RWPE1 (cell line): ENCODE data around the gene CNOT2.

ENCODE experiments used
- CTCF ChIA-PET: fragments of 350-600 bp; sonication (Branson Sonifier 250); formaldehyde crosslinking; extraction: SDS; loops from one replicate; lab custom pipeline; 2021; lab: Yijun Ruan, JAX
- POLR2A ChIA-PET: fragments of 400-600 bp; formaldehyde crosslinking; extraction: SDS; loops from one replicate; lab custom pipeline; 2020; ENCODE audit warnings: antibody characterized with exemption; ENCODE audit not compliant: low non-redundant PET; lab: Yijun Ruan, JAX
- DNase-seq: peaks from one replicate; pipeline ENCODE4 v3.0.0; 2012; ENCODE audit warnings: low spot score
- H3K27ac ChIP-seq: fragments of 450-650 bp; 2 replicates; pipeline ENCODE4 v1.5.1; 2017
- CTCF ChIP-seq: fragments of 450-650 bp; conservative IDR thresholded peaks from 2 replicates; pipeline ENCODE4 v1.5.1; 2017; ENCODE audit warnings: low read depth, mild to moderate bottlenecking

CNOT2 gene

GRCh38 chr12:70367258-70368141 lies 124.3 kb downstream of the CNOT2 start:
- DNase-seq = no peak
- TF ChIP-seq CTCF = no peak
- ChIA-PET POLR2A (no interaction called here), CTCF (no interaction called here)
- no peak overlapping the region for H3K27ac ChIP-seq

- POLR2A ChIA-PET = no interaction called here
- no peak overlapping the region for H3K27ac ChIP-seq
- CTCF ChIA-PET = interaction anchor here (0.6 kb wide), 1 partner anchor 271 kb away, joined by 3 read pairs; no protein-coding TSS in a partner anchor
- no peak for DNase-seq
- TF ChIP-seq CTCF = no peak
These were observed 129.6 kb downstream of the CNOT2 start for GRCh38 chr12:70372881-70373280.

- no peak overlapping the region for H3K27ac ChIP-seq
- CTCF ChIA-PET = interaction anchor here (0.6 kb wide), 1 partner anchor 153 kb away, joined by 3 read pairs; no protein-coding TSS in a partner anchor
- TF ChIP-seq CTCF = no peak
- no peak for DNase-seq
- POLR2A ChIA-PET = no interaction called here
These were observed 136.6 kb downstream of the CNOT2 start for GRCh38 chr12:70379846-70380245.

GRCh38 chr12:70383484-70383883 lies 140.3 kb downstream of the CNOT2 start:
- no peak for DNase-seq
- no peak for TF ChIP-seq CTCF
- H3K27ac ChIP-seq = no peak overlapping the region
- POLR2A ChIA-PET = no interaction called here
- CTCF ChIA-PET = no interaction called here

GRCh38 chr12:70383886-70384285 lies 140.7 kb downstream of the CNOT2 start:
- TF ChIP-seq CTCF = no peak
- no peak overlapping the region for H3K27ac ChIP-seq
- ChIA-PET POLR2A (no interaction called here), CTCF (no interaction called here)
- DNase-seq = no peak

- H3K27ac ChIP-seq = no peak overlapping the region
- no peak for TF ChIP-seq CTCF
- DNase-seq = no peak
- ChIA-PET POLR2A (interaction anchor here (0.7 kb wide), 1 partner anchor 9 kb away, joined by 4 read pairs; no protein-coding TSS in a partner anchor), CTCF (interaction anchor here (0.7 kb wide), 1 partner anchor 13 kb away, joined by 7 read pairs; no protein-coding TSS in a partner anchor)
These were observed 143.5 kb downstream of the CNOT2 start for GRCh38 chr12:70386771-70387170.
